BLaER1 (cell line): ENCODE measurements around the gene PRLR.

ENCODE experiments used
- H3K27ac ChIP-seq: shearing (Covaris generic); formaldehyde crosslinking; 2 replicates; pipeline ENCODE4 v1.8.1; 2022
- H3K27me3 ChIP-seq: shearing (Covaris generic); formaldehyde crosslinking; 2 replicates; pipeline ENCODE4 v1.8.1; 2022
- H3K36me3 ChIP-seq: shearing (Covaris generic); formaldehyde crosslinking; 2 replicates; pipeline ENCODE4 v1.8.1; 2022
- H3K4me1 ChIP-seq: shearing (Covaris generic); formaldehyde crosslinking; 2 replicates; pipeline ENCODE4 v1.8.1; 2022
- H3K4me2 ChIP-seq: shearing (Covaris generic); formaldehyde crosslinking; 2 replicates; pipeline ENCODE4 v1.8.1; 2022
- H3K4me3 ChIP-seq: shearing (Covaris generic); formaldehyde crosslinking; 2 replicates; pipeline ENCODE4 v1.8.1; 2022
- H3K9ac ChIP-seq: shearing (Covaris generic); formaldehyde crosslinking; 2 replicates; pipeline ENCODE4 v1.8.1; 2022
- H3K9me3 ChIP-seq: shearing (Covaris generic); formaldehyde crosslinking; 2 replicates; pipeline ENCODE4 v1.8.1; 2022
- H4K20me1 ChIP-seq: shearing (Covaris generic); formaldehyde crosslinking; 2 replicates; pipeline ENCODE4 v1.8.1; 2022
- Cebpa-rat ChIP-seq: shearing (Covaris generic); IDR thresholded peaks from 2 replicates; pipeline ENCODE4 v1.8.1; 2022

The PRLR gene

GRCh38 chr5:35151146-35151920, 79.0 kb downstream of the PRLR start:
- TF ChIP-seq Cebpa-rat = no peak
- Histone ChIP-seq H3K27me3 (no peaks in the 10 kb centered on the region), H3K27ac (no peak overlapping the region), H3K4me1 (no peaks in the 10 kb centered on the region; the same call in 1 of the 2 replicates), H3K36me3 (no peaks in the 10 kb centered on the region), H3K4me2 (no peak overlapping the region), H4K20me1 (no peaks in the 10 kb centered on the region), H3K9me3 (no peaks in the 10 kb centered on the region), H3K9ac (no peak overlapping the region), H3K4me3 (no peak overlapping the region)

GRCh38 chr5:35149041-35149440, 81.2 kb downstream of the PRLR start:
- TF ChIP-seq Cebpa-rat = no peak
- no peaks in the 10 kb centered on the region for H3K27me3 ChIP-seq
- H3K36me3 ChIP-seq = no peaks in the 10 kb centered on the region
- H4K20me1 ChIP-seq = no peaks in the 10 kb centered on the region
- H3K9me3 ChIP-seq = no peaks in the 10 kb centered on the region
- no peak overlapping the region for H3K27ac ChIP-seq
- H3K4me3 ChIP-seq = no peak overlapping the region
- no peaks in the 10 kb centered on the region; the same call in 1 of the 2 replicates for H3K4me1 ChIP-seq
- H3K4me2 ChIP-seq = no peak overlapping the region
- no peak overlapping the region for H3K9ac ChIP-seq

GRCh38 chr5:35146406-35146805, 83.9 kb downstream of the PRLR start:
- no peaks in the 10 kb centered on the region for H3K36me3 ChIP-seq
- no peaks in the 10 kb centered on the region for H3K9me3 ChIP-seq
- no peaks in the 10 kb centered on the region for H3K4me1 ChIP-seq
- H4K20me1 ChIP-seq = no peaks in the 10 kb centered on the region
- no peak overlapping the region for H3K4me3 ChIP-seq
- no peak overlapping the region for H3K4me2 ChIP-seq
- H3K27me3 ChIP-seq = no peaks in the 10 kb centered on the region
- TF ChIP-seq Cebpa-rat = no peak
- H3K27ac ChIP-seq = no peak overlapping the region
- no peak overlapping the region for H3K9ac ChIP-seq

- Histone ChIP-seq H3K4me3 (no peak overlapping the region), H3K27ac (no peak overlapping the region), H3K4me2 (no peak overlapping the region), H3K4me1 (no peaks in the 10 kb centered on the region), H4K20me1 (no peaks in the 10 kb centered on the region), H3K9ac (no peak overlapping the region), H3K9me3 (no peaks in the 10 kb centered on the region), H3K27me3 (no peaks in the 10 kb centered on the region), H3K36me3 (no peaks in the 10 kb centered on the region)
- no peak for TF ChIP-seq Cebpa-rat
Observed at GRCh38 chr5:35145691-35146317, 84.5 kb downstream of the PRLR start.

GRCh38 chr5:35145012-35145411, 85.3 kb downstream of the PRLR start:
- Histone ChIP-seq H3K36me3 (no peaks in the 10 kb centered on the region), H3K4me1 (no peaks in the 10 kb centered on the region), H3K9me3 (no peaks in the 10 kb centered on the region), H3K4me3 (no peak overlapping the region), H3K4me2 (no peak overlapping the region), H3K27ac (no peak overlapping the region), H4K20me1 (no peaks in the 10 kb centered on the region), H3K27me3 (no peaks in the 10 kb centered on the region), H3K9ac (no peak overlapping the region)
- TF ChIP-seq Cebpa-rat = no peak

- no peak for TF ChIP-seq Cebpa-rat
- no peaks in the 10 kb centered on the region for H3K36me3 ChIP-seq
- H3K27me3 ChIP-seq = no peaks in the 10 kb centered on the region
- no peak overlapping the region for H3K27ac ChIP-seq
- no peak overlapping the region for H3K4me3 ChIP-seq
- no peaks in the 10 kb centered on the region for H3K4me1 ChIP-seq
- no peak overlapping the region for H3K9ac ChIP-seq
- H4K20me1 ChIP-seq = no peaks in the 10 kb centered on the region
- no peak overlapping the region for H3K4me2 ChIP-seq
- H3K9me3 ChIP-seq = no peaks in the 10 kb centered on the region
Observed at GRCh38 chr5:35143841-35144240, 86.4 kb downstream of the PRLR start.

GRCh38 chr5:35141739-35142138, 88.5 kb downstream of the PRLR start:
- H3K36me3 ChIP-seq = no peaks in the 10 kb centered on the region
- no peaks in the 10 kb centered on the region for H3K9me3 ChIP-seq
- TF ChIP-seq Cebpa-rat = no peak
- H3K27me3 ChIP-seq = no peaks in the 10 kb centered on the region
- H3K9ac ChIP-seq = no peak overlapping the region
- no peaks in the 10 kb centered on the region for H4K20me1 ChIP-seq
- H3K4me2 ChIP-seq = no peak overlapping the region
- H3K27ac ChIP-seq = no peak overlapping the region
- no peak overlapping the region for H3K4me3 ChIP-seq
- peaks cover 10% of the 10 kb centered on the region for H3K4me1 ChIP-seq

GRCh38 chr5:35138232-35138631, 92.1 kb downstream of the PRLR start:
- Histone ChIP-seq H3K9me3 (no peaks in the 10 kb centered on the region), H3K9ac (no peak overlapping the region), H4K20me1 (no peaks in the 10 kb centered on the region), H3K36me3 (no peaks in the 10 kb centered on the region), H3K4me2 (no peak overlapping the region), H3K27ac (no peak overlapping the region), H3K4me3 (no peak overlapping the region), H3K27me3 (no peaks in the 10 kb centered on the region), H3K4me1 (peaks cover 31% of the 10 kb centered on the region)
- TF ChIP-seq Cebpa-rat = no peak

GRCh38 chr5:35136386-35136785, 93.9 kb downstream of the PRLR start:
- H3K4me2 ChIP-seq = peak overlapping the region; percentile 75
- no peaks in the 10 kb centered on the region for H3K27me3 ChIP-seq
- H3K4me3 ChIP-seq = no peak overlapping the region
- peak overlapping the region; percentile 25; the same call in 1 of the 2 replicates for H3K27ac ChIP-seq
- H4K20me1 ChIP-seq = no peaks in the 10 kb centered on the region
- TF ChIP-seq Cebpa-rat = no peak
- H3K9ac ChIP-seq = no peak overlapping the region
- H3K4me1 ChIP-seq = peaks cover 31% of the 10 kb centered on the region
- no peaks in the 10 kb centered on the region; the same call in 1 of the 2 replicates for H3K9me3 ChIP-seq
- no peaks in the 10 kb centered on the region for H3K36me3 ChIP-seq

GRCh38 chr5:35135239-35135700, 95.0 kb downstream of the PRLR start:
- no peaks in the 10 kb centered on the region for H4K20me1 ChIP-seq
- no peak overlapping the region for H3K9ac ChIP-seq
- no peaks in the 10 kb centered on the region for H3K36me3 ChIP-seq
- peaks cover 38% of the 10 kb centered on the region for H3K4me1 ChIP-seq
- H3K4me3 ChIP-seq = no peak overlapping the region
- H3K27me3 ChIP-seq = no peaks in the 10 kb centered on the region
- peak overlapping the region; percentile 75 for H3K4me2 ChIP-seq
- peak overlapping the region; percentile 25; the same call in 1 of the 2 replicates for H3K27ac ChIP-seq
- no peaks in the 10 kb centered on the region; the same call in 1 of the 2 replicates for H3K9me3 ChIP-seq
- TF ChIP-seq Cebpa-rat = no peak
